Fibroblast of lung (primary cell): ENCODE data around the gene SULF2.

ENCODE experiments used
- EZH2 ChIP-seq: IDR thresholded peaks from 2 replicates; pipeline ENCODE4 v1.5.1; 2012; ENCODE audit warnings: low read length, control low read depth, mild to moderate bottlenecking; ENCODE audit errors: missing control alignments
- TF ChIP-seq, protein P1 (sequence below), 2 donors: IDR thresholded peaks in 1 of 2; conservative IDR thresholded peaks in 1 of 2; 1 replicate in 1 of 2; 2 replicates in 1 of 2; pipeline ENCODE4 v1.5.1; 2011 to 2012; ENCODE audit warnings: low read length in 2 of 2, control low read depth in 1 of 2, inconsistent platforms in 1 of 2, low read depth in 1 of 2, mild to moderate bottlenecking in 1 of 2

DNA sequence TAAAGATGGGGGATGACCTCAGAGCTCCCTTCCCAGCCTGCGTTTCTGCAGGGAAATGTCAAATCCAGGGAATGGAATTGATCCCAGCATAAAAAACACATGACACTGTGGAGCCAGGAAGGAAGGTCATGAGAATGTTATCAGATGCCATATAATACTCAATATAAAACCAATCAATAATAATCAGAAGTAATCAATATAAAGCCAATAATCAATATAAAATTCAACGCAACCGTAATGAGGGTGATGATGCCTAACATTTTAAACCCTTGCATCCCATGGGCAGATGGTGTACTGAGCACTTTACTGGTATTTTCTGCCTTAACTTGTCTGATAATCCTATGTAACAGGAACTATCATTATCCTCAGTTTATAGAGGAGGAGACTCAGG lies 30.1 kb upstream of the SULF2 start:
- TF ChIP-seq, protein P1, sequence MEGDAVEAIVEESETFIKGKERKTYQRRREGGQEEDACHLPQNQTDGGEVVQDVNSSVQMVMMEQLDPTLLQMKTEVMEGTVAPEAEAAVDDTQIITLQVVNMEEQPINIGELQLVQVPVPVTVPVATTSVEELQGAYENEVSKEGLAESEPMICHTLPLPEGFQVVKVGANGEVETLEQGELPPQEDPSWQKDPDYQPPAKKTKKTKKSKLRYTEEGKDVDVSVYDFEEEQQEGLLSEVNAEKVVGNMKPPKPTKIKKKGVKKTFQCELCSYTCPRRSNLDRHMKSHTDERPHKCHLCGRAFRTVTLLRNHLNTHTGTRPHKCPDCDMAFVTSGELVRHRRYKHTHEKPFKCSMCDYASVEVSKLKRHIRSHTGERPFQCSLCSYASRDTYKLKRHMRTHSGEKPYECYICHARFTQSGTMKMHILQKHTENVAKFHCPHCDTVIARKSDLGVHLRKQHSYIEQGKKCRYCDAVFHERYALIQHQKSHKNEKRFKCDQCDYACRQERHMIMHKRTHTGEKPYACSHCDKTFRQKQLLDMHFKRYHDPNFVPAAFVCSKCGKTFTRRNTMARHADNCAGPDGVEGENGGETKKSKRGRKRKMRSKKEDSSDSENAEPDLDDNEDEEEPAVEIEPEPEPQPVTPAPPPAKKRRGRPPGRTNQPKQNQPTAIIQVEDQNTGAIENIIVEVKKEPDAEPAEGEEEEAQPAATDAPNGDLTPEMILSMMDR (conservative IDR thresholded peaks at IDR 0.05 in 1 of 2, IDR thresholded peaks at IDR 0.05 in 1 of 2; ENCODE audit: low read depth in 1 of 2, low read length in 2 of 2): no peak
- TF ChIP-seq EZH2: no peak
